Thoracic aorta (tissue), 2 donors: ENCODE results near the gene STK35. TPM values are rescaled to one million over a fixed set of nuclear protein-coding genes. Genes with fewer than 3 reads are reported as not detected.
"Not testable (repeated sequence)": the region's sequence is repeated elsewhere in the genome, so short reads cannot be mapped to it uniquely, and the experiment has no call there.

Experiments used
- ATAC-seq: fragments of 150-250 bp; one replicate; pipeline ENCODE4 v1.8.0; 2017; ENCODE audit warnings: low read depth; ENCODE audit not compliant: insufficient number of reproducible peaks, low FRiP score
- DNase-seq: peaks from one replicate; pipeline ENCODE4 v3.0.0-alpha.2; 2020; ENCODE audit warnings: low spot score
- H3K27ac ChIP-seq, 2 donors: fragments of 200-600 bp; sonication (generic); 1 replicate in 1 of 2; 2 replicates in 1 of 2; pipeline ENCODE4 v1.5.1; 2016; ENCODE audit warnings: mild to moderate bottlenecking in 2 of 2, moderate library complexity in 2 of 2
- H3K27me3 ChIP-seq: fragments of 200-600 bp; sonication (generic); replicated peaks from 2 replicates; pipeline ENCODE4 v1.6.0; 2016; ENCODE audit warnings: mild to moderate bottlenecking; ENCODE audit not compliant: insufficient read depth
- H3K36me3 ChIP-seq: fragments of 200-600 bp; sonication (generic); one replicate; pipeline ENCODE4 v1.5.1; 2016
- H3K4me1 ChIP-seq, 2 donors: fragments of 200-600 bp; sonication (generic); 1 replicate in 1 of 2; 2 replicates in 1 of 2; pipeline versions ENCODE4 v1.5.1 to v1.6.0; 2016; ENCODE audit warnings: low read depth in 2 of 2, mild to moderate bottlenecking in 1 of 2; ENCODE audit not compliant: control insufficient read depth in 1 of 2
- H3K4me3 ChIP-seq: fragments of 200-600 bp; sonication (generic); 2 replicates; pipeline ENCODE4 v1.5.1; 2016; ENCODE audit warnings: mild to moderate bottlenecking
- H3K9me3 ChIP-seq: fragments of 200-600 bp; sonication (generic); 2 replicates; pipeline ENCODE4 v1.5.1; 2016
- total RNA-seq, 2 donors: library from RNA; depleted of rRNA; stranded (reverse); fragments of >200 nt; gene quantifications; one replicate each; pipeline versions ENCODE4 v1.1.0 to v1.2.3, GENCODE V29; 2016
- TF ChIP-seq, protein P1 (sequence below): fragments of 200-600 bp; sonication (generic); IDR thresholded peaks from one replicate; pipeline ENCODE4 v1.5.1; 2019; ENCODE audit warnings: antibody characterized with exemption

STK35 gene
- total RNA-seq, 2 donors from 2014 or later = 25.4 to 31.5 TPM

DNA sequence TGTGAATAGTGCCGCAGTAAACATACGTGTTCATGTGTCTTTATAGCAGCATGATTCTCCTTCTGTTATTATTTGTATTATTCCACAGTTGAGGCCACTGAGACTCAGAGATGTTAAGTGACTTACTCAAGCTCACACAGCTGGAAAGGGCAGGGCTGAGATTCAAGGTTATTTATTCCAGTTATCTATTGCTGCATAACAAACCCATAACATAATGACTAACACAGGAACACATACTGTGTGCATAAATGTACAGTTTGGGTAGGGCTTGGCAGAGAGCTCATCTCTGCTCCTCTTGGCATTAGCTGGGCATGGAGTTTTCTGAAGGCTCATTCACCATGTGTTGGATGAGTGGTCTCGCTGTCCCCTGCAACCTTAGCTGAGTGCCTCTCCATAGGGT, 68.8 kb downstream of the STK35 start:
- Histone ChIP-seq H3K36me3 (no peaks in the 10 kb centered on the region), H3K4me1 (no peaks in the 10 kb centered on the region), H3K27ac (no peak overlapping the region), H3K4me3 (no peak overlapping the region), H3K9me3 (no peaks in the 10 kb centered on the region), H3K27me3 (no peaks in the 10 kb centered on the region)
- DNase-seq (no peak), ATAC-seq (no peak)
- TF ChIP-seq, protein P1, sequence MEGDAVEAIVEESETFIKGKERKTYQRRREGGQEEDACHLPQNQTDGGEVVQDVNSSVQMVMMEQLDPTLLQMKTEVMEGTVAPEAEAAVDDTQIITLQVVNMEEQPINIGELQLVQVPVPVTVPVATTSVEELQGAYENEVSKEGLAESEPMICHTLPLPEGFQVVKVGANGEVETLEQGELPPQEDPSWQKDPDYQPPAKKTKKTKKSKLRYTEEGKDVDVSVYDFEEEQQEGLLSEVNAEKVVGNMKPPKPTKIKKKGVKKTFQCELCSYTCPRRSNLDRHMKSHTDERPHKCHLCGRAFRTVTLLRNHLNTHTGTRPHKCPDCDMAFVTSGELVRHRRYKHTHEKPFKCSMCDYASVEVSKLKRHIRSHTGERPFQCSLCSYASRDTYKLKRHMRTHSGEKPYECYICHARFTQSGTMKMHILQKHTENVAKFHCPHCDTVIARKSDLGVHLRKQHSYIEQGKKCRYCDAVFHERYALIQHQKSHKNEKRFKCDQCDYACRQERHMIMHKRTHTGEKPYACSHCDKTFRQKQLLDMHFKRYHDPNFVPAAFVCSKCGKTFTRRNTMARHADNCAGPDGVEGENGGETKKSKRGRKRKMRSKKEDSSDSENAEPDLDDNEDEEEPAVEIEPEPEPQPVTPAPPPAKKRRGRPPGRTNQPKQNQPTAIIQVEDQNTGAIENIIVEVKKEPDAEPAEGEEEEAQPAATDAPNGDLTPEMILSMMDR = no peak

DNA sequence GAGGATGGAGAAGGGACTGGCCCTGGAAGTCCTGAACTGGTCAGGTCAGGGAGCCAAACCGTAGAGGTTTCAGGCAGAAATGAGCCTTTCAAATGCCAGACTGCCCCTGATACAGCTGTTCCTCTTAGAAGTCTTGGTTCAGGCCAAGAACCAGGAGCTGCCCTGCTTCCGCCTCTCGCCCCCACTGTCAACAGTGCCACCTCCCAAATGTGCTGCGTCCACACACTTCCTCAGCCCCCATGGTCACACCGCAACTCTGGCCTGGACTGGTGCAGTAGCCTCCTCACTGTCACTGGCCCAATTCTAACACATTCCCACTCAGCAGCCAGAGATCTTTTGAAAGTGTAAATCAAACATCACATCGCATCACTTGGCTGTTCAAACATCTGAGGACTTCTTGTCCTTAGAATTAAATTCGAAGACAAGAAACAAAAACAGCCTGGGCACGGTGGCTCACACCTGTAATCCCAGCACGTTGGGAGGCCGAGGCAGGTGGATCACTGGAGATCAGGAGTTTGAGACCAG, 69.7 kb downstream of the STK35 start:
- H3K27me3 ChIP-seq = no peaks in the 10 kb centered on the region
- DNase-seq (no peak), ATAC-seq (no peak)
- TF ChIP-seq, protein P1 = no peak
- H3K36me3 ChIP-seq = no peaks in the 10 kb centered on the region
- H3K9me3 ChIP-seq = no peaks in the 10 kb centered on the region
- no peaks in the 10 kb centered on the region for H3K4me1 ChIP-seq
- H3K27ac ChIP-seq = no peak overlapping the region
- no peak overlapping the region for H3K4me3 ChIP-seq

DNA sequence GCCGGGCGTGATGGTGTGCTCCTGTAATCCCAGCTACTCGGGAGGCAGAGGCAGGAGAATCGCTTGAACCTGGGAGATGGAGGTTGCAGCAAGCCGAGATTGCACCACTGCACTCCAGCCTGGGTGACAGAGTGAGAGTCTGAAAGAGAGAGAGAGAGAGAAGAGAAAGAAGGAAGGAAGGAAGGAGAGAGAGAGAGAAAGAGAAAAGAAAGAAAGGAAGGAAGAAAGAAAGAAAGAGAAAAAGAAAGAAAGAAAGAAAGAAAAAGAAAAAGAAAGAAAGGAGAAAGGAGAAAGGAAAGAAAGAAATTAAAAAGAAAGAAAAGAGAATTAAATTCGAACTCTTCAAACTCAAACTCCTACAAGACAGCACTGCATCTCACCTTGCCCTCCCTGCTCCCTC, 70.2 kb downstream of the STK35 start:
- not testable (repeated sequence) for H3K27ac ChIP-seq, H3K4me3 ChIP-seq, H3K9me3 ChIP-seq, ATAC-seq, DNase-seq, H3K4me1 ChIP-seq, H3K36me3 ChIP-seq, H3K27me3 ChIP-seq

GRCh38 chr20:2172305-2173175, 70.9 kb downstream of the STK35 start:
- Histone ChIP-seq H3K4me3 (no peak overlapping the region), H3K27ac (no peak overlapping the region), H3K36me3 (no peaks in the 10 kb centered on the region), H3K4me1 (no peaks in the 10 kb centered on the region), H3K9me3 (no peaks in the 10 kb centered on the region), H3K27me3 (no peaks in the 10 kb centered on the region)
- DNase-seq = peak; percentile 29
- no peak for ATAC-seq
- TF ChIP-seq, protein P1 = peak; percentile 90

DNA sequence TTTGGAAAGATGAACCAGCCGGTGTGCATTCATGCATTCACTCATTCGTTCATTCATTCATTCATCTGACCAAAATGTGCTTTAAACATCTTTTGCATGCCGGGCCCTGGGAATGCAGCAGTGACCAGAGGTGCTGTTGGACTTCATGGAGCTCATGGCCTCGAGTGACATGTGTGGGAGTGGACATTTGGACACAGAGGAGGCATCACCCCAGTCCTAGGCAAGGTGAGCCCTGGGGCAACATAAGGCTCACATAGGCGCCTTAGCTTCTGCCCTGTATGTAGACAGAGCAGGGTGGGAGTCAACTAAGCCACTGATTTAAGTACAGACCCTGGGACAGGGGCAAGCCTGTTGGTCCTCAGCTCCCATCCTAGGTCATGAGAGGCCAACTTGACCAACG, 71.6 kb downstream of the STK35 start:
- TF ChIP-seq, protein P1 = no peak
- no peak for DNase-seq

More for the DNA sequence above, 71.6 kb downstream of the STK35 start:
- Histone ChIP-seq H3K36me3 (no peaks in the 10 kb centered on the region), H3K27ac (no peak overlapping the region), H3K4me3 (no peak overlapping the region), H3K4me1 (no peaks in the 10 kb centered on the region), H3K9me3 (no peaks in the 10 kb centered on the region), H3K27me3 (no peaks in the 10 kb centered on the region)
- no peak for ATAC-seq
